Activated CD8-positive, alpha-beta memory T cell treated with anti-CD3 and anti-CD28 coated beads for 48 hours (primary cell): ENCODE measurements around the gene SMAD6.

ENCODE experiments used
- DNase-seq, 3 experiments: peaks; one replicate each; pipeline ENCODE4 v3.0.0-alpha.2; 2020; ENCODE audit warnings: low read depth in 2 of 3, low spot score in 2 of 3

Gene SMAD6

DNA sequence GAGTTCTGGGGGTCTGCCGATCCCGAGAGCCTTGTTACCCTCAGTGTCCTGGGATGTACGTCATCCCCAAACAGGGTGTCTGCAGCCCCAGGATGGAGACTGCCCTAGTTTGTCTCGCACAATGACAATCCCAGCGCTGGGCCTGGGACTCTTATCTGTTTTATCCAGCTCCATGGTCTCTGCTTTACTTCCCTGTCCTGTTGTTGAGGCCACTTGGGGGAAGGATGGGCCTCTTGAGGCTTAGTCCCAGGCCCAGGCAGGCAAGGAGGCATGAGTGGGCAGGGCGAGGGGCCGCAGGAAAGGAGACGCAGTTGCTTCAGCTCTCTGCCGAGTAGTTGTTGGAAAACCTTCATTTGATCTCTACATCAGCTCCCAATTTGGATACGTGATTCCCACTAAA is 17.4 kb downstream of the SMAD6 start:
- DNase-seq: no peak

GRCh38 chr15:66720206-66721010 is 18.4 kb downstream of the SMAD6 start:
- no peak for DNase-seq

GRCh38 chr15:66721020-66721419 is 19.0 kb downstream of the SMAD6 start:
- no peak for DNase-seq

- no peak for DNase-seq
These were observed 19.5 kb downstream of the SMAD6 start for GRCh38 chr15:66721501-66721937.

DNA sequence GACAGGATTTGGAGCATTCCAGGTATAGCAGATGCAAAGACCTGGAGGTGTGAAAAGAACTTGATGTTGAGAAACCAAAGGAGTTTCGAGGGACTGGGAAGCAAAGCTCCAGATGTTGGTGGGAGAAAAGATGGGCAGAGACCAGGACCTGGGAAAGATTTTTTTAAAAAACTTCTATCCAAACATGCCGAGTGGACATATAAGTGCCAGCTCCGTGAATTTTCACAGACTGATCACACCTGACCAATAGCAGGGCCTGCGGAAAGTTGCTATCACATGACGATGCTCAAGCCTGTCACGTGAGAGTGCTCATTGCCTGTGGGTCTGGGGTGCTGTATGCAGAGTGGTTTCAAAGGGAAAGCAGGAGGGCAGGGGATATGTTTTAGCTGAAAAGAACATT is 19.9 kb downstream of the SMAD6 start:
- no peak for DNase-seq

- DNase-seq: no peak
These were observed 20.9 kb downstream of the SMAD6 start for GRCh38 chr15:66722757-66723540.

DNA sequence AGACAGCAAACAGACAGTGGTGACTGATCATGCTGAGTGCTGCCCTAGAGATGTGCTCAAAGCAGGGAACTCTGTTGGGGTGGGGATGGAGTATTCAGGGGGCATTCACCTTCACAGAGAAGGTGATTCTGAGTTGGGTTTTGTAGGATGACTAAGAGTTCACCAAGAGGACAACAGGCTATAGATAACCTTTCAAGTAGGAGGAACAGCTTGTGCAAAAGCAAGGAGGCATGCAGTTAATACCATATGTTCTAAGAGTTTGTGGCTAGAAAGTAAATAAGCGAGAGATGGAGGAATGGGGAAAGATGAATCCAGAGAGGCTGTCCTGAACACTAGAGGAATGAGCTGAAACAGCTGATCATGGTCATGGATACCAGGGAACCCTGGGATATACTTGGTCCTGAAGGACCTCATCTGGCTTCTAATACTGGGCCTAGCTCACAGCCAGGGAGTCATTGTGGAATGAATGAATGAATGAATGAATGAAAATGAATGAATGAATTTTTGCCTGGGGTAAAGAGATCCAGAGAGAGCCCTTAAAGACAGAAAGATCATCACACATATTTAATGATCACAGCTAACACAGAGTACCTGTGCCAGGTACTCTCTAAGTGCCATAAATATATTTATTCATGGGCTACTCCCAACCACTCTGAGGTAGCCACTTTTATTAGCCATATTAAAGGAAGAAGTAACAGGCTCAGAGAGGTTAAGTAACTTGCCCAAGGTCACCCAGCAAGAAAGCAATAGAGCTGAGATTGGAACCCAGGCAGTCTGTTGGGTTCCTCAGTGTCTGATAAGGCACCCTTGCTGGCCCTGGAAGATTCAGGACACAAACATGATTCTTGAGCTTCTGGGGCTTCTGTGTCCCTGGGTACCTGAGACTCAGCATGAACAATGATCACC is 22.0 kb downstream of the SMAD6 start:
- no peak for DNase-seq

DNA sequence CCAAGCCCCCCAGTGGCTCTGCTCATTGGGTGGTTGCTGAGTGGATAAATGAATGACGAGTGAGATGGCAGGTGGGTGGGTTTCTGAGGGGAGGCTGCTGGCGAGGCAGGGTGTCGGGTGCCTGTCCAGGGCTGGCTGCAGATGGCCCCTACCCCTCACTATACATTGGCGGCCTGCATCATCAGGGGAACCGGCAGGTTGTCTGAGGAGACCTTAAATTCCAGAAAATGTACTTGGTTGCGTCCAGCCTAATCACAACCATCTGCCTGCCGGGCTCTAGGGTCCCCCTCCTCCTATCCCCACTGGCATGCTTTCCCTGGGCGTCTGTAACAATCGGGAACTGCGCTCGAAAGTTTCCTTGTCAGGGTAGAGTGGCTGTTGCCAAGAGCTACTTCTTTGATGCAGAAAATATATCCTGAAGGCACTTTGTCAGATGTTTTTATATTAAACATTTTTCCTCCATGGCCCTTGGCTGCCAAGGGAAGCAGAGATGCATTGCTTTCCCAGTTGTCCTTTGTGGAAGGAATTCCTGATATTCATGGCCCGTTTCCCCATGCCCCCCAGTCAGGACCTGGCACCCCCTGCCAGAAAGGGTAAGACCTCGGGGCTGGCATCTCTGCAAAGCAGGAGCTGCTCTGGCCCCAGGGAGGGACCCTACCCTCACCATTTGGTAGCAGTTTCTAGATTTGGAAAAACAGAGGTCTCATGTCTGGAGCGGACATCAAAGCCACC is 22.9 kb downstream of the SMAD6 start:
- no peak for DNase-seq

DNA sequence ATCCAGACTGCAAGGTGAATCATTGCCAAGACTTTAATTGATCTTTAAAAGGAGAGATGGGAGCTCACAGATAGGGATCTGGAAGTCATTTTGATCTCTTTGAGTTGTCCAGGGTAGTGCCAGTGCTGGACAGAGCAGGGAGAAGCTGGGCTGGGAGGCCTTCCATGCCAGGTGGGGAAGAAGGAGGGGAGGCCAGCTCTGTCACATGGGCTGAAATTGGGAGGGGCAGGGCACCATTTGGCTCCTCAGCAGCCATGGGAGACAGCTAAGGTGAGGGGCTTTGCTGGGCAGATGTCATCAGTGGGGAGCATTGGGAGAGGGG is 23.4 kb downstream of the SMAD6 start:
- DNase-seq: no peak

- DNase-seq: no peak
These were observed 24.4 kb downstream of the SMAD6 start for GRCh38 chr15:66726386-66726785.

GRCh38 chr15:66729331-66729951 is 27.4 kb downstream of the SMAD6 start:
- DNase-seq: no peak

DNA sequence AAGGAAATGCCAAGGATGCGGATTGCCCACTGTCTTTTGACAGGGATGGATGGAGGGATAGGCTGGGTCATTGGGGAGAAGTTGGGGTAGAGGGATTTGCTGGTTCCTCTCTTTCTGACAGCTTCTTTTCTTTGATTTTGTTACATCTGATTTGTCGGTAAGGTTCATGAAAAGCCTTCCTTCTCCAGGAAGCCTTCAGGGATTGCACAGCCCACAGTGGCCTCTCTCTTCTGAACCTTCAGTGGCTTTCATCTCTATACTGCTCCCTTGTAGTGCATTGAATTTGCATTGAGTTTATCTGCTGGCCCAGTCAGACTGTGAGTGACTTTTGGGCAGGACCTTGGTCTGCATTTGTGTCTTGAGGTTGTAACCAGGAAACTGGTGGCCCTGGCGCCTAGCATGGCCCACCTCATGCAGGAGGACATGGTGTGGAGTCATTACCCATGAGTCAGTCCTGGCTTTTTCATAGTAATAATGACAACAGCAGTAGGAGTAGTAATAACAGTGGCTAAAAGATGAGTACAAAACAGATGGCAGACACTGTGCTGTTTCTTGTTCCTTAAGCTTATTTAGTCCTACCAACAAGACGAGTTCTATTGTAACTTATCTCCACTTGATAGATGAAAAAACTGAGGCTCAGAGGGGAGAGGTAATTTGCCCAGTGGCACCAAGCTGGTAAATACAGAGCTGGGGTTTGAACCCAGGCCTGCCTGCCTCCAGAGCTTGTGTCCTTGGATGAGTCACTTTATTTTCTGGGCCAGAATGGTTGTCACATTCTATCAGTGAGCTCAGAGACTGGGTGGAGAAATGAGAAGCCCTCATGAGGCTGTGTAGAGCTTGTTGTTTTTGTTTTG is 28.4 kb downstream of the SMAD6 start:
- no peak for DNase-seq

DNA sequence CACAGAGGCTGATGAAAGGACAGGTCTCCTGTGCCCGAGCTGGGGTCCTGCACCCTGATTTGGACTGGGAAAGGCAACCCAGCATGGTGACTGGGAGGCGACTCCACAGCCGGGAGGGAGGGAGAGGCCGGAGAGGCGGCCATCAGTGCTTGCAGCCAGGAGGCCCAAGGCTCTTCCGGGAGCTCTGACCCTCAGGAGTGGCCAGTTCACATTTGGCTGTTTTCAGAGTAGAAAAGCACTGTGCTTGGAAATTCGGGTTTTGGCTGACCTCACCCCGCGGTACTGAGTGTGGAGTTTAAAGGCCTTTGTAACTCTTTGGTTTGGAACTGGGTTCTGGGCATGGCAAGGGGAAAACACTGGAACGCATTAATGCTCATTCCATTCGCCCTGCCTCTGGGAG is 31.9 kb downstream of the SMAD6 start:
- DNase-seq: no peak

DNA sequence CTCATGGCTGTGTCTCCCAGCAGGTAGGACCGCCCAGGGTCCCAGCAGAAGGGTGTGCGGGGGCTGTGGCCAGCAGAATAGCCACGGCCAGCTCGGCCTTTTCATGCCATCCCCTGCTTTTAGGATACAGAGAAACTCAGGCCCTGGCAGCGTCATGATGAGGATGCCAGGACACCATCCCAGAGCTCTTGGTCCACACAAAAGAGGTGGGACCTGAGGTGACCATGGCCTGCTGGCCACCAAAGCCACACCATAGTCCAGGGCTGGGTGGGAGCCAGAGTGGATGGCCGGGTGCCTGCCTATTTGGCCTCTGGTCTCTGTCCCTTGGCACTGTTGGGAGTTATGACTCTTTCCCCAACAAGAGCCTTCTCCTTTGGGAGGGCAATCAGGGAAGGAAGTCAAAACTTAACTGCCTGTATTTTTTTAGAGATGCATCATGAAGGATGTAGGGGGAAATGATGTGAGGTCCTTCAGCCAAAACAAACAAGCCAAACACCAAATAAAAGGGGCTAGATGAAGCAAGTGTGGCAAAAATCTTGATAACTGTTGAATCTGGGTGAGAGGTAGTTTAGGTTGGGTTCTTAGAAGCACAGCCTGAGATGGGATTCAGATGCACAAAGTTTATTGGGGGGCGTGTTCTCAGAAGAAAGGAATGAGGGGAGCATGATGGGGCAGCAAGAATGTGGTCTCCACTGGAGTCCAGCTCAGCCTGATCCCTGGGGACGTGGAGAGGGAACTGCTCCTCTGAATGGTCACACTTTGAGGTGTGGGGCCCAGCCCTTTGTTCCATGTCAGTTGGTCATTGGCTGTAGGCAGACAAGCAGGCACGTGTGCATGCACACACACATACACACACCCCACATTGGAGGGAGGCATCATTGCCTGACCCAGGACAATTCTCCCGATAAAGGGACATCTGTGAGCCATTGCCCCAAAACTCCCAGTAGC is 33.2 kb downstream of the SMAD6 start:
- DNase-seq: no peak

- DNase-seq: no peak
These were observed 33.9 kb downstream of the SMAD6 start for GRCh38 chr15:66735909-66736305.

GRCh38 chr15:66737243-66738010 is 35.4 kb downstream of the SMAD6 start:
- no peak for DNase-seq

- no peak for DNase-seq
These were observed 36.1 kb downstream of the SMAD6 start for GRCh38 chr15:66738116-66738515.

DNA sequence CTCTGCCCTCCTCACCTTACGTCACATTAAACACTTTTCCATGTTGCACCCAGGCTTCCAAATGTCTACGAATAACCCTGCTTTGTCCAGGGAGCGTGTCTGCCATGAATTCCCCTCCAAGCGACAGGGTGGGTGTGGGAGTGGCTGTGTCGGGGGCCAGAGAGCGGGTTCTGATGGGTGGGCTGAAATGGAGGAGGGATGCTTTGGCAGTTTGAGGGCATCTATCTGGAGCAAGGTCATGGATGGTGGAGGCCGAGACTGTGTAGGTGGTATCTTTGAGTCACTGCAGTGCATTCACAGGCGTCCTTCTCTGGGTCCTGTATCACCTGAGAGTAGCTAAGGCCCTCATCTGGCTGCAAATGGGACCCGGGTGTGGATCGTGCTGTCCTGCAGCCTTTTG is 36.6 kb downstream of the SMAD6 start:
- no peak for DNase-seq
